HPDE6-E6E7 (cell line): ENCODE results near the gene PRR7.
"Not testable (repeated sequence)": the region's sequence is repeated elsewhere in the genome, so short reads cannot be mapped to it uniquely, and the experiment has no call there.

Experiments used
- DNase-seq: peaks from one replicate; pipeline ENCODE4 v3.0.0; 2011; ENCODE audit warnings: missing footprints; ENCODE audit errors: extremely low spot score

PRR7 gene

DNA sequence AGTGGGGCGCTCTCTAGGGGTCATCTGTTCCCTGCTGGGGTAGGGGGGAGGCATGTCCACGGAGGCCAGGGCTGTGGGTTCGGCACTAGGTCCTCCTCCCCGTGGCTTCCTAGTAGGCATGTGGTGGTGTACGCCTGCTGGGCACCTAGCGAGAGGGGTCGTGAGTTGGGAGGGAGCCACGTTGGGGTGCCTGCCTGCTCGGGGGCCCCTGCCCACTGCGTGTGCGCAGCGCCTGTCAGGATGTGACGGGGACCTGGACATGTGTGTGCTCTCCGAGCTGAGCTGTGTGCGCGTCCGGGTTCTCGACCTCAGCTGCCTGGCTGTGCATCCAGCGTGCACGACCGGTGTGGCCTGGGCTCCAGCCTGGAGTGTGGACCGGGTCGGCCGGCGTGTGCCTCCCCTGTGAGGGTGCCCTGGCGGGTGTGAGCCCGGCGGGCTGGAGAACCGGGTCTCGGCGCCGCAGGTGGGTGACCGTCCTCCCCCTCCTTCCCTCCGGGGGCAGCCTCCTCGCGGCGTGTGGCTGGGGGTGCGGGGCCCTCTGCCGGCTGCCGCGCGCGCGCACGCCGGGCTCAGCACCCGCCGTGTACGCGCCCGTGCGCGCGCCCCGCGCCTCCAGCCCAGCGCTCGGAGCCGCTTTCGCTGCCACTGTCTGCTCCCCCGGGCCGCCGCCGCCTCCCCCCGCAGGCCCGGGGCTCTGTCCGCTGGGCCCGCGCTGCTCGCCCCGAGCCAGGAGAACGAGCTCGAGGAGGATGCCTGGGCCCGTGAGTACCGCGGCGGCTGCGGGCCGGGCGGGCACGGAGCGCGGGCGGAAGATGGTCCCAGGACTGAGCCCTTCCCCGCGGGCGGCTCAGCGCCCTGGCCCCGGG, at the start of gene PRR7:
Gene PRR7 (plus strand): TSS at position 615 of the 866 bp plus-strand sequence. CDS start 8,254 bp downstream, outside the sequence.
- peak; percentile 74 for DNase-seq

DNA sequence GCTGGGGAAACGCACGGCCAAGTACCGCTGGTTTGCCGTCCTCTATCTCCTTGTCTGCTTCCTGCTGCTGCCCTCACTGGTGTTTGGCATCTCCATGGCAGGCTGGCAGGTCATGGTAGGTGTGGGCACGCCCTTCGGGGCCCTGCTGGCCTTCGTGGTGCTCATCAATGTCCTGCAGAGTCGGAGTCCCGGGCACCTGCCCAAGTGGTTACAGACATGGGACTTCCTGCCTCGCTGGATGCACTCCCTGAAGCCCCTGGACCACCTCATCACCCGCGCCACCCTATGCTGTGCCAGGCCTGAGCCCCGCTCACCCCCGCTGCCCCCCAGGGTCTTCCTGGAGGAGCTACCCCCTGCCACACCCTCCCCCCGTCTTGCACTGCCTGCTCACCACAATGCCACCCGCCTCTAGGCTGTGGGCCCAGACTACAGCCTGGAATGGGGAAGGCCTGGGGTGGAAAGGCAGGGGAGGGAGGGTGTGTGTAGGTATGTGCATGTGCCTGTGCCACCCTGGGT, 48.7 kb upstream of the PRR7 start:
- no peak for DNase-seq

GRCh38 chr5:177399997-177400868, 46.4 kb upstream of the PRR7 start, which contains the start of gene PFN3:
TSS of gene PFN3 (minus strand) at chr5:177400661. CDS start at chr5:177400576, 85 bp downstream.
- no peak for DNase-seq

DNA sequence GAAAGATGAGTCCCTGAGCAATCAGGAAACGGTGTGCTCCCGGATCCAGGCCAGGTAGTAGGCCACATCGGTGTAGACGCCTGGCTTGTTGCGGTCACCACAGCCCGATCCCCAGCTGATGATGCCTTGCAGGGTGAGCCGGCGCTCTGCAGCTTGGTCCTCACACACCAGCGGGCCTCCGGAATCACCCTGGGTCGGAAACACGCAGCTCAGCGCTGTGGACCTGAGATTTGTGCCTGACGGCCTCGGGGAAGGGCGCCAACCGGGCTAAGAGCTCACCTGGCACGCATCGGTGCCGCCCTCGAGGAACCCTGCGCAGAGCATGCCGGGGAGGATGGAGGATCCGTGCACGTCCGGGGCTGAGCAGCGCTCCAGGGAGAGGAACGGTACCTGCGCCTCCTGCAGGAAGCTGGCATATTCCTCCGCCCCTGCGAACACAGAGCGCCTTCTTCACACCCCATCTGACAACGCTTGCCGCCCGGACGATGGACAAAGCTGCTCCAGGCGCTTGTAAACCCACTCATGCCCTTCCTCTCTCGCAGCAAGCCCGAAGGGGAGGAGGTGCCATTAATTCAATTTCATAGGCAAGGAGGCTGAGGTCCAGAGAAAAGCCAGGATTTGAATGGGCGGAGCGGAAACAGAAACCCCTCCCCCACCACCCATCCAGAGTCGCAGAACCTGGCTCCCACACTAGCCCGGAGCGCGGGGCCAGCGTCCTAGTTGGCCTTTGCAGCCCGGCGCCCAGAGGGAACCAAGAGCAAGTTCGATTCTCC, 44.2 kb upstream of the PRR7 start:
- peak; percentile 97 for DNase-seq

DNA sequence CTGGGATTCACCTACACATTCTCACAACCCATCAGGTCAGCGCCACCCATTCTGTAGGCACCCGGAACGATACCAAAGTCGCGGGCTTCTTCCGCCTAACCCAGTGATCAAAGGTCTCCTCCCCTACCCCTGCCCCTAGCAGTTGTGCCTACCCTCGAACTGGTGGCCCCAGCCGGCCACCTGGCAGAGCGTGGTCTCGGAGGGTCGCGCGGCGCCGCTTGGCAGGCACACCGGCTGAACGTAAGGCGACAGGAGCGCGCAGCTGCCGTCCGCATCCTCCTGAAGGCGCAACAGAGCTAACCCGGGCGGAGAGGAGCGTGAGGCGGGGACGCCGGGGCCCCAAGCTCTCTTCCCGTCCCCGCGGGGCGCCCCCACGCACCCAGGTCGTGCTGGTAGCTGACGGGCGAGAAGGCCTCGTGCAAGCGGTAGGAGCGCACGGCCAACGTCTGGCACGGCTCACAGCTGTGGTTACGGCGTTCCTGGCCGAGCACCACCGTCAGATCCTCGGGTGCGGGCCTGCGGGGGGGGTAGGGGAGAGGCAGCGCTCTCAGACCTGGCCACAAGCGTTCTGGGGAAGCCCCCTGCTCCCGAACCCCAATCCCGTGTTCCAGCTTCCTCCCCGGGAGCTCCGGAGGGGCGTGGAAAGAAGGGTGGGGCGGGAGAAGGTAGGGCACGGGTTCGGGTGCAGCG, 43.4 kb upstream of the PRR7 start:
- DNase-seq, result peak; percentile 63

DNA sequence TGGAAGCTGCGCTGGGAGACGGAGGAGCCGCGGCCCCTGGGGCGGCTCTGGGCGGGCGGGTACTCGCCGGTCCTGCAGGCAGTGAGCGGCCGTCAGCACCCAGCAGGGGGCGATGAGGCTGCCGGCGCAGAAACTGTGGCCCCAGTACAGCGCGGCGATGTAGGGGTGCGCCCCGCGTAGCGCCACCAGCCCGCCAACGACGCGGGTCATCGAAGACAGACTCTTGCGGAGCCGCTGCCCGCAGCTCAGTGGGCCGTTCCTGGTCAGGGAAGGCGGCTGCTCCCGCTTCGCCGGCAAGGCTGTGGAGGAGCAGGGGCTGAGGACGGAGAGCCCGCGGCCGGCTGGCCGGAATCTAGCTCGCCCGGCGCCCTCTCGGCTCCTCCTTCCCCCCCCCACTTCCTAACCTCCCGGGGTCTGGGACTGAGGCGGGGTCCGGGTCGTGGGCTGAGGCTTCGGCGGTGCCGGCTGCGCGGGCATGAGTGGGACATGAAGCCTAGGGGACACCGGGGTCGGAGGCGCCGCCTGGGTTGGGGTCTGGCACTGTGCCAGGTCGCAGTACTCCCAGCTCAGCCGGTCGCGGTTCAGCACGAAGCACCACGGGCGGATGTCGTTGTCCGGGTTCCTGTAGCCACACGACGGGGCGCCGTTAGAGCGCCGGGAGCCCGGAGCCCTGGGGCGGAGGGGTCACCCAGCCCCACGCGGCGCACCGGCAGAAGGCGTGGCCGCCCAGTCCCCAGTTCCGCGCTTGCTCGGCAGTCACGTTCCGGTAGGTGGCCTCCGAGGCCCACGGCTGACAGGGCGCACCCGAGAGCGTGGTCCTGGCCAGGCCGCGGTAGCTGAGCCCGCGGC, 42.6 kb upstream of the PRR7 start:
- DNase-seq, result peak; percentile 90

DNA sequence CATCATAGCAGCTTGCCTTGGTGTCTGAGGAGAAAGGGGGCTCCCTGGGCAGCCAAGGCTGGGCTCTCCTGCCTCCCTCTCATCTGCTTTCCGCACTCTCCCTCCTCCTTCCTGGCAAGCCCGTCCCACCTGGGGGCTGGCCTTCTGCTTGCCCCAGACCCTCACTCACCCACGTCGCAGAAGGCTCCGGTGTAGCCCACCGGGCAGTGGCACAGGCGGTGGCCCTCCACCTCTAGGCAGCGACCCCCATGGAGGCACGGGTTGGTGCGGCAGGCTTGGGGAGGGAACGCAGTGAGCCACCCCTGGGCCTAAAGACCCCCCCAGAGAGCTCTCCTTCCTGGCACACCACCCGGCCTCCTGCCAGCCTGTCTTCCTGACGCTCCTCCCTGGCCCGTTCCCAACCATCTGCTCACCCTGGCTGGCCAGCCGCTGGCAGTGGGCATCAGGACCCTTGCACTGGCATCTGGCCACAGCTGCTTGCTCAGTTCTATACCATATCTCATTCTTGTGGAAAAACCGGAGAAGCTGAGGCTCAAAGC, 41.9 kb upstream of the PRR7 start:
- no peak for DNase-seq

DNA sequence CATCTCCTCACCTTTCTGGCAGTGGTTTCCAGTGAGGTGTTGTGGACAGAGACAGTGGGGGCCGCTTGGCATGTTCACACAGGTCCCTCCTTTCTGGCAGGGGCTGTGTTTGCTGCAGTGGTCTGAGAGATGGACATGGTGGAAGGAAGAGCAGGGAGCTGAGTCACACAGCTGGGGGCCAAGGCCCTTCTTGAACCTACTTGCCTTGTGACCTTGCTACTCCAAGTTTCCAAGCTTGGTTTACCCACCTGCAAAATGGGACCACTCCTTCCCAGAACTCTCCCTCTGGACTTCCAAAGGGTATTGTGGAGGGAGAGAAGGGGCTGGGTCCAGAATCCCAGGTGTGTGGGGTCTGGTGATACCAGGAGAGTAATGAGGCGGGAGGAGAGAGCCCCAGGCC, 41.3 kb upstream of the PRR7 start:
- DNase-seq, result no peak

DNA sequence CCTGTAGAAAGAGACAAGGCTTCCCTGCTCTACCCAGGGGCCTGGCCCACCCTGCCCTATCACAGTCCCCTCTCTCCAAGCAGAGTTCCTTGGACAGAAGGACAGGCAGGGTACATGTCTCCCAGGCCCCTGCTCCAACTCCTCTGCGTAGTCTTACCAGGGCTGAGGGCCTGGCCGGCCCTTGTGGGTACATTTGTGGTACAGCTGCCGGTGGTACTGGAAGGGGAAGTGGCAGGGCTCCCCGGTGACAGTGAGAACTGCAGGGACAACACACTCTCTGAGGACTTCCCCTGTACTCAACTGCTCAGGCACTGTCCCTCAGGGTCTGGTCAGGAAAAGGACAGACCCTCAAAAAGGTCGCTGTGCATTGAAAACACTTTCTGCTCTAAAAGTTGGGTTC, 40.8 kb upstream of the PRR7 start:
- no peak for DNase-seq

- DNase-seq, result no peak
Observed at GRCh38 chr5:177409043-177409801, 37.4 kb upstream of the PRR7 start, which contains the start of gene F12. TSS of gene F12 (minus strand) at chr5:177409564. CDS start at chr5:177409527, 37 bp downstream.

DNA sequence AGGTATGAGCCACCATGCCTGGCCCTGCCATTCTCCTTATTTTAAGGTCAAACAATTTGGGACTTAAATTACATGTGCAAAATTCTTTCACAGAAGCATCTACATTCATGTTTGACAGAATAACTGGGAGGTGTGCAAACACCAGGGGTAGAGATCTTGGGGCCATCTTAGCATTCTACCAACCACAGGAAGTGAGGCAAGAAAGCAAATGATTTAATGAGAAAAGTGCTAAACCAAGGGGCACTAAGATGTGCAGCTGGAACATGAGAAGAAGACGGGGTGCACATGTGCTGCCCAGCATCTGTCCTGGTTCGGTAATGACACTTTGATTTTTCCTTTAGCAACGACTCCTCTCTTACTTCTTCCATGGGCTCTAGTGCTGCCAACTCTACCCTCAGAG, 36.0 kb upstream of the PRR7 start:
- DNase-seq, result no peak

GRCh38 chr5:177412603-177413233, 33.9 kb upstream of the PRR7 start:
- DNase-seq, result no peak

GRCh38 chr5:177414481-177414880, 32.1 kb upstream of the PRR7 start:
- DNase-seq, result no peak

DNA sequence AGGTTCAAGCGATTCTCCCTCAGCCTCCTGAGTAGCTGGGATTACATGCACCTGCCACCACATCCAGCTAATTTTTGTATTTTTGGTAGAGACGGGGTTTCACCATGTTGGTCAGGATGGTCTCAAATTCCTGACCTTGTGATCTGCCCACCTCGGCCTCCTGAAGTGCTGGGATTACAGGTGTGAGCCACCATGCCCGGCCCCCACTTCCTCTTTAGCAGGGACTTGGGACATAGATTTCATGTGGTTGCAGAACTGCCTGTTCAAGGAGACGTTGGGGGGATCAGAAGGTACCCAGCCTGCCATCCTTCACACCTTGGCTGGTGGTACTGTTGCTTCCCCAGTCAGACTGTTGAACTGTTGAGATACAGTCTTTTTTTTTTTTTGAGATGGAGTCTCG, 29.5 kb upstream of the PRR7 start:
- DNase-seq, result not testable (repeated sequence)

GRCh38 chr5:177419046-177419445, 27.6 kb upstream of the PRR7 start:
- DNase-seq, result no peak

GRCh38 chr5:177420472-177420871, 26.1 kb upstream of the PRR7 start:
- not testable (repeated sequence) for DNase-seq

- DNase-seq, result no peak
Observed at GRCh38 chr5:177421062-177421798, 25.4 kb upstream of the PRR7 start.

DNA sequence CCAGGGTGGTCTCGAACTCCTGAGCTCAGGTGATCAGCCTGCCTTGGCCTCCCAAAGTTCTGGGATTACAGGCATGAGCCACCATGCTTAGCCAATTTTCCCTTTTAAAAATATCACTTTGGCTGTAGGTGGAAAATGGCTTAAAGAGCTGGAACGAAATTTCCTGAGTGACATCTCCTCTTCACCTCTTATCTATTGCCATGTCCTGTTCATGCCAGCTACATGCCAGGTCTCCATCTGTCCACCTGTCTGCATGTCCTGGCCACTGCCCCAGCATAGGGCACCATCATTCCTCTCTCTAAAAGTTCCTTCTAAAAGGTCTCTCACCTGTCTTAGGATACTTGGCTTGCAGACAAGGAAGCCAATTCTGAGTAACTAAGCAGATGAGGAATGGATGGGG, 22.9 kb upstream of the PRR7 start:
- DNase-seq, result no peak
